Glutamatergic neuron (in vitro differentiated cells): ENCODE results near the gene PPFIA2. TPM values are rescaled to one million over a fixed set of nuclear protein-coding genes. Genes with fewer than 3 reads are reported as not detected.
A peak's percentile ranks its signal among the peaks of the same experiment; 100 is the strongest.
"Not testable (repeated sequence)": the region's sequence is repeated elsewhere in the genome, so short reads cannot be mapped to it uniquely, and the experiment has no call there.

Source experiments
- DNase-seq: peaks from one replicate; pipeline ENCODE4 v3.0.0; 2022
- H3K27ac Mint-ChIP-seq: one replicate; pipeline ENCODE4 v1.8.0; 2020; ENCODE audit warnings: mild to moderate bottlenecking, mixed read lengths, inconsistent platforms; ENCODE audit not compliant: unreplicated experiment
- H3K27me3 Mint-ChIP-seq: one replicate; pipeline ENCODE4 v1.8.0; 2020; ENCODE audit warnings: mild to moderate bottlenecking, moderate library complexity, mixed read lengths, inconsistent platforms; ENCODE audit not compliant: unreplicated experiment
- H3K36me3 Mint-ChIP-seq: one replicate; pipeline ENCODE4 v1.8.0; 2020; ENCODE audit warnings: mild to moderate bottlenecking, mixed read lengths, inconsistent platforms; ENCODE audit not compliant: unreplicated experiment
- H3K4me1 Mint-ChIP-seq: one replicate; pipeline ENCODE4 v1.8.0; 2020; ENCODE audit warnings: mild to moderate bottlenecking, low read depth, mixed read lengths, inconsistent platforms; ENCODE audit not compliant: unreplicated experiment
- H3K4me3 Mint-ChIP-seq: one replicate; pipeline ENCODE4 v1.8.0; 2020; ENCODE audit warnings: mild to moderate bottlenecking, mixed read lengths, inconsistent platforms; ENCODE audit not compliant: unreplicated experiment
- H3K9me3 Mint-ChIP-seq: one replicate; pipeline ENCODE4 v1.8.0; 2020; ENCODE audit warnings: mild to moderate bottlenecking, moderate library complexity, mixed read lengths, inconsistent platforms; ENCODE audit not compliant: unreplicated experiment
- CTCF ChIP-seq: fragments of 200-600 bp; sonication (generic); IDR thresholded peaks from one replicate; pipeline ENCODE4 v1.5.0; 2021; ENCODE audit not compliant: partially characterized antibody, unreplicated experiment
- total RNA-seq: library from RNA; stranded (reverse); fragmentation: NEBNext Ultra II Directional; extraction: Animal tissue kit (Norgen Biotek cat#: 25700); gene quantifications from one replicate; pipeline ENCODE4 v1.2.1, GENCODE V29; 2021; ENCODE audit not compliant: unreplicated experiment

Gene PPFIA2
- total RNA-seq, 1 donor from 2014 or later = 31.1 TPM

DNA sequence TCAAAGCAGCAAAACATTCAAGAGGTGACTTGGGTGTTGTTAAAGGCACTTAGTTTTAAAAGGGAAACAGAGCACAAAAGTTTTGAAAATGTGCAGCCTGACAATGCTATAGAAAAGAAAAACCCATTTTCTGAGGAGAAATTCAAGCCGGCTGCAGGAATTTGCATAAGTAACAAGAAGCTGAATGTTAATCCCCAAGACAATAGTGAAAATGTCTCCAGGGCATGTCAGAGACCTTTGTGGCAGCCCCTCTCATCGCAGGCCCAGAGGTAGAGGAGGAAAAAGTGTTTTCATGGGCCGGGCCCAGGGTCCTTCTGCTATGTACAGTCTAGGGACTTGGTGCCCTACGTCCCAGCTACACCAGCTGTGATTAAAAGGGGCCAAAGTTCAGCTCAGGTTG is 167.9 kb downstream of the PPFIA2 start:
- Mint-ChIP-seq H3K27ac (no peak overlapping the region), H3K4me3 (no peak overlapping the region), H3K4me1 (peaks cover 7% of the 10 kb centered on the region), H3K36me3 (peaks cover 8% of the 10 kb centered on the region), H3K9me3 (peaks cover 4% of the 10 kb centered on the region), H3K27me3 (peaks cover 2% of the 10 kb centered on the region)
- DNase-seq = no peak
- no peak for TF ChIP-seq CTCF

DNA sequence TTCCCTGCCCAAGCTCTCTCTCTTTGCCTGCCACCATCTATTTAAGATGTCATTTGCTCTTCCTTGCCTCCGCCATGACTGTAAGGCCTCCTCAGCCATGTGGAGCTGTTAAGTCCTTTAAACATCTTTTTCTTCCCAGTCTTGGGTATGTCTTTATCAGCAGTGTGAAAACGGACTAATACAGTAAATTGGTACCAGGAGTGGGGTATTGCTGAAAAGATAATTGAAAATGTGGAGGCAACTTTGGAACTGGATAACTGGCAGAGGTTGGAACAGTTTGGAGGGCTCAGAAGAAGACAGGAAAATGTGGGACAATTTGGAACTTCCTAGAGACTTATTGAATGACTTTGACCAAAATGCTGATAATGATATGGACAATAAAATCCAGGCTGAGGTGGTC is 168.4 kb downstream of the PPFIA2 start:
- peak overlapping the region; percentile 12 for H3K27ac Mint-ChIP-seq
- not testable (repeated sequence) for H3K4me3 Mint-ChIP-seq, H3K9me3 Mint-ChIP-seq, H3K4me1 Mint-ChIP-seq, H3K36me3 Mint-ChIP-seq, H3K27me3 Mint-ChIP-seq, DNase-seq

DNA sequence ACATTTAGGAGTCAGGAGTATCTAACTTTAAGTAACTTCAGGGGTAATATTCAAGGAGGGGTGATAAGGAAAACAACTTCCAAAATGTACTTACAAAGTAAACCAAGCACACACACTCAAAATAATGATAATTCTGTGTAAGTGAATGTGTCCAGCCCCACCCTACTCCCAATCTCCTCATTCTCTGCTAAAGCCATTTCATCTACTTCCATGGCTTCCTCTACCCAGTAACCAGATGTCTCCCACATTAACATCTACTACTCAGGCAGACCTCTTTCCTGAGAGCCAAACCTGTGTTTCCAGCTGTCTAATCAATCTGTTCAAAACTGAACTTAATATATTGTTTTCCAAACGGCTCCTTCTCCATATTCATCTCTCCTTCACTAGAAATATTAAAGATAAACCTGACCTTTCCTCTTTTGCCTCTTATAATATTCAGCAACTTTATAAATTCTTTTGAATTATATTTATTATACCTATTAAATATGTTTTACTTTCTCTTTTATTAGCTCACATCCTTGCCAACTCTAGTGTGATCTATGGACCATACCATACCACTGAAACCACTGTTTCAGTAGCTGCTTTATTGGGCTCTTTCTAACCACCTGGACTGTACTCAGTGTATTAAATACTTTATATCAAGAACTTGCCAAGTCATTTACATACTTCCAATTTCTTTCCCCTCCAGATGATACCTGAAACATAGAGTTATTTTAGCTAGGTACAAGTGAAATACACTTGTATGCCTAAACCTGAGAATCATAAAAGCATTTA is 170.7 kb downstream of the PPFIA2 start:
- Mint-ChIP-seq H3K4me1 (peaks cover 5% of the 10 kb centered on the region), H3K36me3 (peaks cover 8% of the 10 kb centered on the region), H3K9me3 (peaks cover 4% of the 10 kb centered on the region), H3K27ac (no peak overlapping the region), H3K27me3 (peaks cover 2% of the 10 kb centered on the region), H3K4me3 (no peak overlapping the region)
- DNase-seq = no peak
- no peak for TF ChIP-seq CTCF

GRCh38 chr12:81585787-81586186 is 173.4 kb downstream of the PPFIA2 start:
- no peak for TF ChIP-seq CTCF
- Mint-ChIP-seq H3K4me1 (peaks cover 5% of the 10 kb centered on the region), H3K4me3 (no peak overlapping the region), H3K9me3 (no peaks in the 10 kb centered on the region), H3K36me3 (peaks cover 4% of the 10 kb centered on the region), H3K27ac (no peak overlapping the region), H3K27me3 (no peaks in the 10 kb centered on the region)
- DNase-seq = no peak

GRCh38 chr12:81573228-81573627 is 185.9 kb downstream of the PPFIA2 start:
- no peak for DNase-seq
- no peak for TF ChIP-seq CTCF
- no peak overlapping the region for H3K4me3 Mint-ChIP-seq
- H3K9me3 Mint-ChIP-seq = no peaks in the 10 kb centered on the region
- peak overlapping the region; percentile 63 for H3K27ac Mint-ChIP-seq
- H3K27me3 Mint-ChIP-seq = no peaks in the 10 kb centered on the region
- H3K36me3 Mint-ChIP-seq = no peaks in the 10 kb centered on the region
- peaks cover 27% of the 10 kb centered on the region for H3K4me1 Mint-ChIP-seq
